Ishikawa (cell line): ENCODE results near the gene ACBD6.

Experiments
- FOXM1 ChIP-seq: IDR thresholded peaks from 2 replicates; pipeline ENCODE4 v1.6.1; 2012; ENCODE audit warnings: low read depth, borderline replicate concordance
- NFIC ChIP-seq: IDR thresholded peaks from 2 replicates; pipeline ENCODE4 v1.6.1; 2012
- TEAD4 ChIP-seq: IDR thresholded peaks from 2 replicates; pipeline ENCODE4 v1.6.1; 2012

DNA sequence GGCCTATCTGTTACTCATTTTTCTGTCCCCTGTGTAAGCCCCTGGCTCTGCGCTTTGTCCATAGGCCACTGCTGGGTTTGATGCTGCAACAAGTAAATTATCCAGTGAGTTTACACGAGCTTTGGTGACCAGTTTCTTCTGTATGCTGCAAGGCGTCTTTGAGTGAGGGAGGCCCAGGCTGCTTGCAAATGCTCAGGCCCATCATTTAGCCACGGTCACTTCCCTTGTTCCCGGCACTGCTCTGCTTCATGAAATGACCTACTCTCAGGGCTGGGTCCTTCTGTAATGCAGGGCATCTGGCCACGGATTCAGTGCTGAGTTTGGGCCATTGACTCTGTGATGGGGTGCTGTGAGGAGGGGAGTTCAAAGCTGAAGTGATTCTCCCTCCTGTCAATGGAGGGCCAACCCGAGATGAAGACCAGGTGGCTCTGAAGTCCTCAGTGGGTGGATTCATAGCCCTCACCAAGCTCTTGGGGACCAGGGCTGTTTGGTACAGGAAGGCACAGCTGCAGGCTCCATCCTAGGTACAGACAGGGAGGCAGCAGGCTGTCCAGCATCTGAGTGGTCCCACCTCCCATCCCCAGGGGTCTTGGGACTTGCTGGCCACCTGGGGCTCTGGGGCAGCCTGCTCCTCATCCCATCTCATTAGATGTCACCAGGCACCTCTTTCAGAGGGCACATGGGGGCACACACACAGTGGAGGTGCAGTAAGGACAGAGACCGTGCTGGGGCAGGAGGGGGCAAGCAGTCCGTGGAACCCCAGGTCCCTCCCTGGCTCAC, 250.7 kb downstream of the ACBD6 start:
- TF ChIP-seq FOXM1, result no peak
- TF ChIP-seq TEAD4, result no peak
- no peak for TF ChIP-seq NFIC
